Retina (tissue), 1 donor: ENCODE data around the gene CFAP20DC.
"Not testable (repeated sequence)": the region's sequence is repeated elsewhere in the genome, so short reads cannot be mapped to it uniquely, and the experiment has no call there.

Experiments used
- DNase-seq: peaks from one replicate; pipeline ENCODE4 v3.0.0-alpha.2; 2016

Gene CFAP20DC

DNA sequence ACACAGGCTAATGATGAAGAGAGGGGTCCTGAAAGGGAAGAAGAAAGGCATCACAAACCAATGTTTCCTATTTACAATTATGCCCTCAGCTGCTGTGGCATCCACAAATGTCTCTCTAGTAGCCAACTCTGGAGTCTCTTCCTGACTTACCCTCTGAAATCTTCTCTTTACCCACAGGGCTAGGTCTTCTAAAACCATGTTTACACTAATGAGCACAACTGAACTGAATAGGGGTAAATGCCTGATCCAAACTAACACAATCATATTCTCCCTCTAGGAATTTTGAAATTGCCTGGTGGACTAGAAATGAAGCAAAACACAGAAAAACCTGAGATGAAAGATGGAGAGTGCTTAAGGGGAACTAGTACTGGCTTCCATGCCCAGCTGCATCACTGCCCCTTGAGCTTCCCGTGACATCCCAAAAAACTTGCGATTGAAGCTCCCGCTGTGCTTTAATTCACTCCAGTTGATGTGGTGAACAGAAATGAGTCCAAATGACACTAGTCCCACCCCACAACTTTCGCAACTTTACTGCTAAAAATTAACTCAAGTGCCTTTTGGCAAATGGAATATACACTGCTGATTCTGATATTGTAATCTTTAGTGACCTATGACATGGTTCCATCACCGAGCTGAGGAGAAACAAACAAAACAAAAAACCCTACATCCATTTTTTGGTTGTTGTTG is 32.8 kb downstream of the CFAP20DC start:
- DNase-seq, result no peak

DNA sequence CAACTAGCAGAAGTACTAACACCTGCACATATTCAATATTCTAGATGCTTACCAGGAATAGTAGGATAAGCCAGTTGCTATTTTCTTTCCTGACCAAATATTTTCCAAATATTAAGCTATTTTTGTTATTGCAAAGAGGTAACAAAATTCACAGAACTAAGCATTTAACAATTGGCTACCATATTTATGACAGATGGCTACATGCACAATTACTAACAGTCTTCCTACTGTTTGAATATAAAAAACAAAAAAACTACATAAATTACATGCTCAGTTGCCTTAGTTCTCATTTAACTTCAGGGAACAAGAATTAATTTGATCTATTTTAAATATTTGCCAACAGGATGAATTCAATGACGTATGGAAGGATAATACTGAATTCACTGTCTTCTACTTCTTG is 36.2 kb downstream of the CFAP20DC start:
- no peak for DNase-seq

- DNase-seq, result no peak
Observed at GRCh38 chr3:59006634-59007517, 42.9 kb downstream of the CFAP20DC start.

DNA sequence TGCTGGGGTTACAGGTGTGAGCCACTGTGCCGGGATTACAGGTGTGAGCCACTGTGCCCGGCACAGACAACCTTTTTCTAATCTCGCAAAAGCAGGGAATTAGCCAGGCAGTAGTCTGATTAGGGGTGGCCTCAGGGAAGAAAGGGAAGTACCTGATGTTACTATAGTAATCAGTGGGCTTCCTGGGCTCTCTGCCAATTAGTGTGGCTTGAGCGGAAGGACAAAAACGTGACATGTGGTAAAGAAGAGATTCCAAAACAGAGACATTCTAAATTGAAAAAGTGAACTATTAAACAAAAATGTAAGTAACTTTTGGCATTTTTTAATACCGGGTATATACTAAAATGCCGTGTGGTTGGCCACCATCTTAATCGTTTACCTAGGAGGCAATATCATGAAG is 48.1 kb downstream of the CFAP20DC start:
- no peak for DNase-seq

- no peak for DNase-seq
Observed at GRCh38 chr3:58999774-59000160, 50.1 kb downstream of the CFAP20DC start.

DNA sequence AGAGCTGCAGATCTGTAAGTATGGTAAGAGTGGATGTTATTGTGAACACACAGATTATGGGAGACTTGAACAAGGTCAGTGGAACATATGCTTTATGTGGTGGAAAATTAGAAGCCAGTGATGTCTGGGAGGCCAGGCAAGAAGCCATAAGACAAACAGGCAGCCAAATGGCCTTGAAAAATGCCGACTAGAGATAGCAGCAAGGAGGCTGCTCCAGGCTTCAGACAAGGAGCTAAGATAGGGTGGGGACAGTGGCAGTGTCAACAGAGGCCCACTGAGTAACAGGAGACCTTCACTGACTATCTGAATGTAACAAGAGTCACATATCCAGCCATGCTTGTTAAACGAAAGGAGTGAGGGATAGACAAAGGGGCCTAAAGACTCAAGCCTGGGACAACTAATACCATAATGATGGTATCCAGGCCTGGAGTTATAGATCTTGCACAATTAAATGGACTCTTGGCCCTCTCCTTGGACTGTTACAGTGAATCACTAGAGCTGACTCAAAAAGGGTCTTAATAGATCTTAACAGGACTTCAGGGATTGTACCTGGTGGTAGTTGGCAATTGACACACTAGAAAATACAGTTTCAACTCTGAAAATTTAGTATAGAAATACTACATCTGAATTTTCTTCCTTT is 50.6 kb downstream of the CFAP20DC start:
- no peak for DNase-seq

DNA sequence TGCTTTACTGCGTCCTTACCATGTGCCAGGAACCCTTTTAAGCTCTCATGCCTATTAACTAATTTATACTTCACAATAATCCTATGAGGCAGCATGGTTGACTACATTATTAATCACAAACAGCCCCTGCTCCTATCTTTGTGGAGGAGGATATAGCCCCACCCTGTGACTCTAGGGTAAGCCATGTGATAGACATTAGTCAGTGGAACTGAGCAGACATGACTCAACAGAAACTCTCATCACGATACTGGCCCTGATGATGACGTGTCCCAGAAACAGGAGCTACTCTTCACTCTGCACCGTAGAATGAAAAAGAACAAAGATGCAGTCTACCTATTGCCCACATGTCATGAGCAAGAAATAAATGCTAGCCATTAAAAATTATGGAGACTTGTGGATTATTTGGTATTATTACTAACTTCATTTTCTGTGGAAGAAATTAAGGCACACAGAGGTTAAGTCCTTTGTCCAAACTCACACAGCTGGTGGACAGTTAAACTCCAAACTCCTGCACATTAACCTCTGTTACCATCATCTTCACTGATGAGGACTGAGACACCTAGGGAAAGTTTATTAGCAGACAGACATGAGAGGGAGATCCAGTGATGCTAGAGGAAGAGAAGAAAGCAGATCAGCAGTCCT is 51.2 kb downstream of the CFAP20DC start:
- DNase-seq, result no peak

DNA sequence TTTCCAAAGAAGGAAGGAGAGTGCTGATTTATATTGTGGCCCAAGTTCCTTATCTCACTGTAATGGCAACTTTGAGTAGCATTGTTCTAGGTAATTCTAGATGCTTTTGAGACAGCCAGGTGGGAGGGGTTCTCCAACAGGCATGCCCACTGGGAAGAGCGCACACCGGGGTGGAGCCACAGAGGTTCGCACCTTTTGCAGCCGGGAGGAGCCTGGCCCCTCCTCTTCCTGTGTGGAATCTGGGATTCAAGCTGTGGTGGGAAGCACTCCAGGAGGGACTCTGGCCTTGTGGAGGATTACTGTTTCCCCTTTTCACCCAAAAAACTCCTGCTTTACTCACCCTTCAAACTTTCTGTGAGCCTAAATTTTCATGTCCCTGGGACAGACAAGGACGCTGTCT is 53.1 kb downstream of the CFAP20DC start:
- DNase-seq, result no peak

GRCh38 chr3:58994746-58995330 is 55.0 kb downstream of the CFAP20DC start:
- peak; percentile 68 for DNase-seq

- no peak for DNase-seq
Observed at GRCh38 chr3:58993547-58993946, 56.3 kb downstream of the CFAP20DC start.

DNA sequence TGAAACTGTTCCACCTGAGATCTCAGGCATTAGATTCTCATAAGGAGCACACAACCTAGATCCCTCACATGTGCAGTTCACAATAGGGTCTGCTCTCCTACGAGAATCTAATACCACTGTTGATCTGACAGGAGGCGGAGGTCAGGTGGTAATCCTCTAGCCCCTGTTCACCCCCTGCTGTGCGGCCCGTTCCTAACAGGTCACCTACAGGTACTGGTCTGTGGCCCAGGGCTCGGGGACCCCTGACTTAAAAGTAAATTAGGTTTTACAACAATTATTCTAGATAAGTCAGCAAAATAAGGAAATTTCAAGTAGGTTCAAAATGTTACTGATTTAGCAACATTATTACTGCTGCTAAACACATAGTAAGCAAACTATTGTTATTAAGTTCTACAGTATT is 58.2 kb downstream of the CFAP20DC start:
- DNase-seq, result no peak

DNA sequence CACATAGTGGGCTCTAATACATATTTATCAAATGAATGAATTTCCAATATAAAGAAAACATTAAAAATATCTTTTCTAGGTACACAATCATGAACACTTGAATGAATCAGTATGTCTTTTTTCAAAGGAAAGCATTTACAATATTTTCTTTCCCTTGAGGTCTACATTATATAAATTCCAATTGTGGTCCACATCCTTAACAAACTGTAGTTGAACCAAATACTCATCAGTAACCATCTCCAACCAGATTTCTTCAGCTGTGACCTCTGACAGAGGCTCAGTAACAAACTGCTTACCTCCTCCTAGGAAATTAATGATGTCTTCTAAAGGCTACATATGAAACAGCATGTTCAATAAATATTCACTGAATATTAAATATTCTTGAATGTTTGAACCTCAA is 58.8 kb downstream of the CFAP20DC start:
- DNase-seq, result no peak

DNA sequence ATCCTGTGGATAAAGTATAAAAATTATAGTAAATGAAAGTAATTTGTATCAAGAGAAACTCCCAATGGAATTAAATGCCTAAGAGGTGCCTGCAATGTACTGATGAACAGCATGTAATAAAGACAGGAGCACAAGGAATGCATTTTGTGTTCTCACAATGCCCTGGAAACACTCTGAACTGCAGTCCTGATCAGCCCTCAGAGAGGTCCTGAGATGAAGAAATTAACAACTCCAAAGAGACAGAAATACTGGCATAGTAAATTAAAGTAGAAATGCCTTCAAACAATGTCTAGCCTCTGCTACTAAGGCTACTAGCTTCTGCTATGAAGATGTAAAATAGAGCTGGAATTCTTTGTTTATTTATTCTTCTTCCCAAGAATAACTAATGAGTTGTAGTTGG is 59.9 kb downstream of the CFAP20DC start:
- no peak for DNase-seq

DNA sequence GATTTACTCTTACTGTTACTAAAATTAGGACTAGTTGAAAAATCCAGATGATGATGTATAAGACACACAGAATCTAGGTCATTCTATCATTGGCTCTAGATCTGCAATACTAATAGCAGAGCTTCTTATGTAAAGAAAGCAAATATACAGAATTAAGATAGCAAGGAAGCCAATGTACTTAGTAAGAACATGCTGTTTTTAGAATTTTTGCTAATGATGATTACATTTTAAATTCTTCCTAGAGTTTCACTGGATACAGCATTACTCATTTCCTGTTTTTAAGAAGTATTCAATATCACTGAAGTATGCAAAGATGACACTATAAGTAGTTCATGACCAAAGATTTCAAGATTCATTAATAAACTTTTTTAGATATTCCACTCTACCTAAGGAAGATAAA is 60.7 kb downstream of the CFAP20DC start:
- DNase-seq, result no peak

GRCh38 chr3:58988041-58988440 is 61.8 kb downstream of the CFAP20DC start:
- DNase-seq, result no peak

DNA sequence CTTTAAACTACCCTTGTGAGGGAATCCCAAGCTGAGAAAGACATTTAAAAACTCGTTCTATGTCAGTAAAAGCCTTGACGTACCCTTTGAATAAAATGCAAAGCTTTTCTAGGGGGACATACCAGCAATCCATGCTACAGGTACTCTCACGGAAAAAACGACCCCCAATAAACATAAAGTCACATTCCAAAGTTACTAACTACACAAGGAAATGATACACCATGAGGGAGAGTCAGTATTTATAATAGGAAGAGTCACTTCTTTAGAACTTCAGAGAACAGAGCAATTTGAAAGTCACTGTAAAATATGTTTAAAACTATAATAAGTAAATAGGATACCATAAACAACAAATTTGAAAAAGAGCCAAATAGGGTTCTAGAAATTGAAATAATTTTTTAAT is 63.2 kb downstream of the CFAP20DC start:
- no peak for DNase-seq

- DNase-seq, result no peak
Observed at GRCh38 chr3:58979840-58980239, 70.0 kb downstream of the CFAP20DC start.

- no peak for DNase-seq
Observed at GRCh38 chr3:58973796-58974195, 76.0 kb downstream of the CFAP20DC start.

DNA sequence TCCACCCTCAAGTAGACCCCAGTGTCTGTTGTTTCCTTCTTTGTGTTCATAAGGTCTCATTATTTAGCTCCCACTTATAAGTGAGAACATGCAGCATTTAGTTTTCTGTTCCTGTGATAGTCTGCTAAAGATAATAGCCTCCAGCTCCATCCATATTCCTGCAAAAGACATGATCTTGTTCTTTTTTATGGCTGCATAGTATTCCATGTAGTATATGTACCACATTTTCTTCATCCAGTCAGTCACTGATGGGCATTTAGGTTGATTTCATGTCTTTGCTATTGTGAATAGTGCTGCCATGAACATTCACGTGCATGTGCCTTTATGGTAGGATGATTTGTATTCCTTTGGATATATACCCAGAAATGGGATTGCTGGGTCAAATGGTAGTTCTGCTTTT is 82.0 kb downstream of the CFAP20DC start:
- not testable (repeated sequence) for DNase-seq

DNA sequence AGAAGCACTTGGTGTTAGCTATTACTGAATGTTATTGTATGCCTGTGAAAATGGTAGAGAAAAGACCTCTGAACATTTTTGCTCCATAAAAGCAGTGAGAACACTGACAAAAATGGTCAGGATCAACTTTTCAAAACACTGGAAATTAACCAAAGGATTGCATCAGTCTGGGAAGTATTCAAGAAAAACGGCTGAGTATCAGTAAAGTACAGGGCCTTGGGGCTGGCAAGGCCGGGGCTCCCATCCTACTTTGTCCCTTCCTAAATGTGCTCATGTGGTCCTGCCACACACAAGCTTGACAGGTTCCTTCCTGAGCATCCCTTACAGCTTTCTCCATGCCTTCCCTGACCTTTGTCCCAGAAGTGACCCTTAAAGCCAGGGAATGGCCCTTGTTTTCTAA is 84.0 kb downstream of the CFAP20DC start:
- DNase-seq, result no peak

GRCh38 chr3:58963928-58964503 is 85.8 kb downstream of the CFAP20DC start:
- no peak for DNase-seq

- peak; percentile 17 for DNase-seq
Observed at GRCh38 chr3:58962816-58963215, 87.0 kb downstream of the CFAP20DC start.
